Neural cell (in vitro differentiated cells): Measurements from ENCODE around the gene EID2B.

Experiments used
- CTCF ChIP-seq: fragments of 450-650 bp; IDR thresholded peaks from 2 replicates; pipeline ENCODE4 v1.5.1; 2014; ENCODE audit warnings: antibody characterized with exemption, mild to moderate bottlenecking, moderate library complexity; ENCODE audit not compliant: poor library complexity, severe bottlenecking
- EP300 ChIP-seq: fragments of 450-650 bp; conservative IDR thresholded peaks from 2 replicates; pipeline ENCODE4 v1.6.1; 2014; ENCODE audit warnings: antibody characterized with exemption, mild to moderate bottlenecking, moderate library complexity; ENCODE audit not compliant: poor library complexity, severe bottlenecking
- EZH2 ChIP-seq: fragments of 200-600, 300-800 bp; shearing (Covaris generic), sonication (generic); IDR thresholded peaks from 2 replicates; pipeline ENCODE4 v1.6.1; 2014; ENCODE audit warnings: antibody characterized with exemption, low read length, borderline replicate concordance, mild to moderate bottlenecking; ENCODE audit not compliant: insufficient read depth, poor library complexity, severe bottlenecking
- POLR2AphosphoS5 ChIP-seq: IDR thresholded peaks from 2 replicates; pipeline ENCODE4 v1.6.1; 2012
- TAF1 ChIP-seq: IDR thresholded peaks from 2 replicates; pipeline ENCODE4 v1.6.1; 2012; ENCODE audit warnings: low read depth
- TF ChIP-seq, protein P1 (sequence below): IDR thresholded peaks from 2 replicates; pipeline ENCODE4 v1.6.1; 2012; ENCODE audit warnings: borderline replicate concordance

- TF ChIP-seq CTCF (no peak), EZH2 (no peak), POLR2AphosphoS5 (no peak), EP300 (no peak), TAF1 (no peak)
- TF ChIP-seq, protein P1, sequence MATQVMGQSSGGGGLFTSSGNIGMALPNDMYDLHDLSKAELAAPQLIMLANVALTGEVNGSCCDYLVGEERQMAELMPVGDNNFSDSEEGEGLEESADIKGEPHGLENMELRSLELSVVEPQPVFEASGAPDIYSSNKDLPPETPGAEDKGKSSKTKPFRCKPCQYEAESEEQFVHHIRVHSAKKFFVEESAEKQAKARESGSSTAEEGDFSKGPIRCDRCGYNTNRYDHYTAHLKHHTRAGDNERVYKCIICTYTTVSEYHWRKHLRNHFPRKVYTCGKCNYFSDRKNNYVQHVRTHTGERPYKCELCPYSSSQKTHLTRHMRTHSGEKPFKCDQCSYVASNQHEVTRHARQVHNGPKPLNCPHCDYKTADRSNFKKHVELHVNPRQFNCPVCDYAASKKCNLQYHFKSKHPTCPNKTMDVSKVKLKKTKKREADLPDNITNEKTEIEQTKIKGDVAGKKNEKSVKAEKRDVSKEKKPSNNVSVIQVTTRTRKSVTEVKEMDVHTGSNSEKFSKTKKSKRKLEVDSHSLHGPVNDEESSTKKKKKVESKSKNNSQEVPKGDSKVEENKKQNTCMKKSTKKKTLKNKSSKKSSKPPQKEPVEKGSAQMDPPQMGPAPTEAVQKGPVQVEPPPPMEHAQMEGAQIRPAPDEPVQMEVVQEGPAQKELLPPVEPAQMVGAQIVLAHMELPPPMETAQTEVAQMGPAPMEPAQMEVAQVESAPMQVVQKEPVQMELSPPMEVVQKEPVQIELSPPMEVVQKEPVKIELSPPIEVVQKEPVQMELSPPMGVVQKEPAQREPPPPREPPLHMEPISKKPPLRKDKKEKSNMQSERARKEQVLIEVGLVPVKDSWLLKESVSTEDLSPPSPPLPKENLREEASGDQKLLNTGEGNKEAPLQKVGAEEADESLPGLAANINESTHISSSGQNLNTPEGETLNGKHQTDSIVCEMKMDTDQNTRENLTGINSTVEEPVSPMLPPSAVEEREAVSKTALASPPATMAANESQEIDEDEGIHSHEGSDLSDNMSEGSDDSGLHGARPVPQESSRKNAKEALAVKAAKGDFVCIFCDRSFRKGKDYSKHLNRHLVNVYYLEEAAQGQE = no peak
These were observed 26.1 kb downstream of the EID2B start for GRCh38 chr19:39506598-39506943.
